Sigmoid colon (tissue), 4 donors: Measurements from ENCODE around the gene MAPK13.

Source experiments
- CTCF ChIP-seq, 4 experiments: fragments of 450-650 bp in 3 of 4; fragments of 200-600 bp in 1 of 4; IDR thresholded peaks; one replicate each; pipeline ENCODE4 v1.5.1; 2016 to 2019; ENCODE audit warnings: antibody characterized with exemption in 4 of 4, mild to moderate bottlenecking in 3 of 4, moderate library complexity in 2 of 4
- EP300 ChIP-seq, 4 donors: sonication (generic); formaldehyde crosslinking; IDR thresholded peaks; one replicate each; pipeline ENCODE4 v1.6.1; 2017; ENCODE audit warnings: antibody characterized with exemption in 4 of 4
- POLR2A ChIP-seq, 2 donors: fragments of 450-650 bp; IDR thresholded peaks; one replicate each; pipeline ENCODE4 v1.6.1; 2016; ENCODE audit warnings: antibody characterized with exemption in 2 of 2, mild to moderate bottlenecking in 2 of 2, moderate library complexity in 2 of 2
- POLR2AphosphoS5 ChIP-seq, 4 donors: sonication (generic); formaldehyde crosslinking; IDR thresholded peaks; one replicate each; pipeline ENCODE4 v1.6.1; 2017; ENCODE audit warnings: antibody characterized with exemption in 4 of 4

- TF ChIP-seq POLR2AphosphoS5 (IDR thresholded peaks at IDR 0.05) (no peak), EP300 (IDR thresholded peaks at IDR 0.05) (no peak), CTCF (IDR thresholded peaks at IDR 0.05) (no peak), POLR2A (IDR thresholded peaks at IDR 0.05) (no peak)
Observed at GRCh38 chr6:36136034-36136433, 5.7 kb downstream of the MAPK13 start.
